Measurements from ENCODE around the gene LUZP1.

Gene LUZP1

GRCh38 chr1:23168445-23169194 is at the start of gene LUZP1 (continued):
- TF ChIP-seq ZFP41 (tag by site-specific recombination; IDR thresholded peaks at IDR 0.05; ENCODE audit: borderline replicate concordance) (no peak), SCRT2 (tag by site-specific recombination; IDR thresholded peaks at IDR 0.05) (no peak), ZNF324 (tag by site-specific recombination; IDR thresholded peaks at IDR 0.05) (0 out of 2 replicates have a peak, but pooled peaks have one; percentile 42), SALL2 (tag by site-specific recombination; IDR thresholded peaks at IDR 0.05; ENCODE audit: borderline replicate concordance) (no peak), ZNF140 (tag by site-specific recombination; IDR thresholded peaks at IDR 0.05) (no peak), ZNF24 (tag by site-specific recombination; IDR thresholded peaks at IDR 0.05) (no peak), ZNF416 (tag by site-specific recombination; IDR thresholded peaks at IDR 0.05) (no peak), PBX3 (CRISPR knock-in tag; IDR thresholded peaks at IDR 0.05) (no peak), ZNF146 (tag by site-specific recombination; IDR thresholded peaks at IDR 0.05) (no peak), ZBTB1 (tag by site-specific recombination; IDR thresholded peaks at IDR 0.05) (no peak), ZNF366 (tag by site-specific recombination; conservative IDR thresholded peaks at IDR 0.05) (no peak), ZNF274 (IDR thresholded peaks at IDR 0.05; ENCODE audit: low read length) (no peak), ZNF274 (tag by site-specific recombination; IDR thresholded peaks at IDR 0.05; ENCODE audit: borderline replicate concordance) (no peak), ZNF571 (tag by site-specific recombination; IDR thresholded peaks at IDR 0.05) (no peak), ZFP3 (tag by site-specific recombination; IDR thresholded peaks at IDR 0.05; ENCODE audit: low read depth) (no peak), KLF17 (tag by site-specific recombination; IDR thresholded peaks at IDR 0.05) (no peak), ZSCAN18 (tag by site-specific recombination; IDR thresholded peaks at IDR 0.05) (no peak), ZNF76 (tag by site-specific recombination; IDR thresholded peaks at IDR 0.05; ENCODE audit: borderline replicate concordance, low read depth) (peak; percentile 76; the same call in 1 of the 2 replicates), HIC1 (tag by site-specific recombination; IDR thresholded peaks at IDR 0.05) (no peak), ZNF354C (tag by site-specific recombination; IDR thresholded peaks at IDR 0.05; ENCODE audit: borderline replicate concordance, low read depth) (no peak), ZNF629 (tag by site-specific recombination; IDR thresholded peaks at IDR 0.05) (peak; percentile 82), WT1 (tag by site-specific recombination; IDR thresholded peaks at IDR 0.05) (0 out of 2 replicates have a peak, but pooled peaks have one; percentile 21), ZSCAN4 (tag by site-specific recombination; IDR thresholded peaks at IDR 0.05) (no peak), ZNF426 (tag by site-specific recombination; IDR thresholded peaks at IDR 0.05) (no peak), KLF10 (tag by site-specific recombination; IDR thresholded peaks at IDR 0.05) (peak; percentile 66), ZIC2 (tag by site-specific recombination; IDR thresholded peaks at IDR 0.05) (no peak), ZBTB21 (tag by site-specific recombination; IDR thresholded peaks at IDR 0.05) (peak; percentile 57), KLF9 (tag by site-specific recombination; IDR thresholded peaks at IDR 0.05; ENCODE audit: low read depth) (peak; percentile 69; the same call in 1 of the 2 replicates), ZNF501 (tag by site-specific recombination; IDR thresholded peaks at IDR 0.05) (peak; percentile 46; the same call in 1 of the 2 replicates), ZNF776 (tag by site-specific recombination; IDR thresholded peaks at IDR 0.05; ENCODE audit: borderline replicate concordance) (no peak), ZNF549 (tag by site-specific recombination; IDR thresholded peaks at IDR 0.05) (no peak), REPIN1 (tag by site-specific recombination; IDR thresholded peaks at IDR 0.05; ENCODE audit: low read depth) (no peak), ZNF791 (tag by site-specific recombination; IDR thresholded peaks at IDR 0.05) (0 out of 2 replicates have a peak, but pooled peaks have one; percentile 44)
